ENCODE data around the gene BCDIN3D. TPM values are rescaled to one million over a fixed set of nuclear protein-coding genes. Genes with fewer than 3 reads are reported as not detected.

The BCDIN3D gene
- total RNA-seq, 2 donors from 2014 or later: 2.5 to 4.0 TPM

DNA sequence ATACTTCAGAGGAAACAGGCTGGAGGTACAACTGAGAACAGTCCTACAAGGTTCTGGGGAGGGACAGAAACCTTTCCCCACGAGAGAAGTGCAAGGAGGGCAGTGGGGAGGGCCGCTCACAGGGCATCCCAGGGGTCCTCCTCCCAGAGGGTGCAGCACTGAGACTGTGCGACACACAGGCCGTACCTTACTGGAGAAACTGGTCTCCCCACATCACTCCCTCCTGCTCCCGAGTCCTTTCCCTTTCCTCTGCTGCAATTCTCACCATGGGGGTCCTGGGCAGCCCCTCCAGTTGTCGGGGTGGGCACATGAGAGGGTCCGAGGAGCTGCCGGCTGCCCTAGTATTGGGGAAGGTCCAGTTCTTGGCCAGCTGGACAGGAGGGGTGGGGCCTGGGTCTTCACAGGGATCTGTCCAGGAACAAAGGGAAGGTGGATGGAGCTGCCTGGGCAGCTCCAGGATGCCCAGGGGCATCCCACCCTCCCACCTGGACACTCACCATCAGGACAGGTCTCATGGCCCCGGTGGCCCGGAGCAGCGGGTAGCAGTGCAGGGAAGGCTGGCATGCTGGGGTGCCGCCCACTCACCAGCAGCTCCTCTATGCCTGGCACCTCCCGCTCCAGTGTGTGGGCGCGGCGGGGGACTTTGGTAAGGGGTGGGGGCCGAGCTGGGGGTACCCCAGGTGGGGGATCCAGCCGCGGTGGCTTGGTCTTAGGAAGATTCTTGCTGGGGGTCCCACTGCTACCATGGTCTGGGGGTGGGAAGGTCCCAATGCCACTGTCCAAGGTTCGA is 50.5 kb downstream of the BCDIN3D start:
- intact Hi-C loops (cut with DNase I): no loop called here
- DNase-seq (ENCODE audit: low spot score): peak; percentile 81

- intact Hi-C loops (cut with DNase I): no loop called here
- DNase-seq (ENCODE audit: low spot score): peak; percentile 82
Observed at GRCh38 chr12:49791700-49792099, 51.2 kb downstream of the BCDIN3D start.

DNA sequence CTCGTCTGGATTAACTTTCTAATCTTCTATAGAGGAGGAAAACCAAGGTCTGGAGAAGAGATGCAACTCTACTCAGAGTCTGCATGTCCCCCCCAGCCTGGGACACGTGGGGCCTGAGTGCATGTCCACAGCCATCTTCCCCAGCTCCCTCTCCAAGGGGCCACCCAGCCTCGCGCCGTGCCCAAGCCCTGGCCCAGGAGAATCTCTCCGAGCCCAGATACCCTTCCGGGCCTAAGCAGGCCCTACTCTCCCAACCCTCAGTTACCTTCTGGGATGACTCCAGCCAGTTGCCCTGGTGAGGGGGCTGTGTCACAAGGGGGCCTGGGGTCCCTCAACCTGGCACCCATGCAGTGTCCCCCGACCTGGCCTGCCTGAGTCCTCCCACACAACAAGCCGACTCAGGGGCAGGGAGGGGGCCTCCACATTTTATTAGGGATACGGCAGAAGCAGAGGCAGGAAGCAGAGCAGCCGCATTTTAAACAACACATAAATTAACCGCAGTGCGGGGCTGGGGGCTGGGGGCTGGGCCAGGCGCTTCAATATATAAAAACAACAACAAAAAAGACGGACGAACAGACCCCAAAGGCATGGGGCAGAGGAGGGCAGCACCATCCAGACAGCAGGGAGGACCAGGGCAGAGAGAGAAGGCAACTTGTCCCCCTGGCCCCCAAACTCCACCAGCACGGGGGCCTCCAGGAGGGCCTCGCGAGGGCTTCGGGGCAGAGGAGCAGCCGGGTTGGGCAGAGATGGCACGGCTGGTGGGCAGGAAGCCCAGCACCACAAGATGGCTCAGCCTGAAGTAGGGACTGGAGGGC is 52.0 kb downstream of the BCDIN3D start:
- peak; percentile 75 for DNase-seq (ENCODE audit: low spot score)
- intact Hi-C loops (cut with DNase I): no loop called here

DNA sequence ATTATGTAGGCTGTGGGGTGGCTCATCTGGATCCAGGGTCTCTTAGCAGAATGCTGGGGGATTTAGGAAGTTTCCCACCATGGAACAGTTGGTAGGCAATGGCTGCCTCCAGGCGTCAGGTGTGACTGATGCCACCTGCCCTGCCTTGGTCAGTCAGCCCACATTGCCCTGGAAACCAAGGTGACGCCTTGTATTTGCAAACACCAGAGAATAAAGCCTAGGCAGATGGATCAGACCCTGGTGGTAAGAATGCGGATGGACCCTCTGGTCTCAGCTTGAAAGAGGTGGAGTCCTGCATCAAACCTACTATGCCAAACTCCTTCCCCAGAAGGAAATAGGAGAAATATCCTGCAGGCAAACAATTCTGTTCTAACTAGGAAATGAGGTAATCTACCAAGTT is 52.9 kb downstream of the BCDIN3D start:
- peak; percentile 44 for DNase-seq (ENCODE audit: low spot score)
- intact Hi-C loops (cut with DNase I): no loop called here

DNA sequence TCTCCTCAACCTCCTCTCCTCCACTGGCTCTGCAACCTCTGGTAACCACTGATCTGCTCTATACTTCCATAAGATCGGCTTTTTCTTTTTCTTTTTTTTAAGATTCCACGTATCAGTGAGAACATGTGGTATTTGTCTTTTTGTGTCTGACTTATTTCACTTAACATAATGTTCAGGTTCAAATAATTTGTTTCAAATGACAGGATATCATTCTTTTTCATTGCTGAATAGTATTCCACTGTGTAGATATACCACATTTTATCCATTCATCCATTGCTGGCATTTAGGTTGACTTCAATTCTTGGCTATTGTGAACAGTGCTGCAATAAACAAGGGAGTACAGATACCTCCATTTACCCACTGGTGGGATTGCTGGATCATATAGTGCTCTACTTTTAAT is 55.2 kb downstream of the BCDIN3D start:
- intact Hi-C loops (cut with DNase I): no loop called here
- no peak for DNase-seq (ENCODE audit: low spot score)

Other genes starting within 250 kb of the BCDIN3D start
- under 1 TPM in 1 of 2 donors, not detected in 1; 0.14 TPM for gene FAM186B, start 237.5 kb downstream of the BCDIN3D start, total RNA-seq
- 10 to 100 TPM; 16.2 to 20.7 TPM for gene PRPF40B, start 219.5 kb downstream of the BCDIN3D start, total RNA-seq
- gene FMNL3, start 135.7 kb downstream of the BCDIN3D start, total RNA-seq: 10 to 100 TPM; 16.6 to 27.9 TPM
- 100 to 1,000 TPM; 285 to 313 TPM for gene TMBIM6, start 101.5 kb downstream of the BCDIN3D start, total RNA-seq
- gene NCKAP5L, start 14.7 kb downstream of the BCDIN3D start, total RNA-seq: 10 to 100 TPM; 16.2 to 22.4 TPM
- gene FAIM2, start 60.8 kb upstream of the BCDIN3D start, total RNA-seq: 1 to 10 TPM; 1.8 to 2.5 TPM
- under 1 TPM; 0.33 to 0.42 TPM for gene AQP2, start 107.6 kb upstream of the BCDIN3D start, total RNA-seq
- gene AQP5, start 118.8 kb upstream of the BCDIN3D start, total RNA-seq: not detected
- under 1 TPM in 1 of 2 donors, not detected in 1; 0.05 TPM for gene AQP6, start 129.8 kb upstream of the BCDIN3D start, total RNA-seq
- gene RACGAP1, start 182.4 kb upstream of the BCDIN3D start, total RNA-seq: 10 to 100 TPM in 1 of 2 donors, 1 to 10 TPM in 1; 9.9 to 10.5 TPM
- gene ASIC1, start 214.5 kb upstream of the BCDIN3D start, total RNA-seq: 1 to 10 TPM; 2.5 to 4.2 TPM
- 10 to 100 TPM; 27.9 to 33.0 TPM for gene SMARCD1, start 242.2 kb upstream of the BCDIN3D start, total RNA-seq